Stromal cell of bone marrow (primary cell): ENCODE measurements around the gene NEUROD2.

ENCODE experiments used
- DNase-seq: peaks from one replicate; pipeline ENCODE4 v3.0.0-alpha.2; 2012; ENCODE audit warnings: low read depth

NEUROD2 gene

DNA sequence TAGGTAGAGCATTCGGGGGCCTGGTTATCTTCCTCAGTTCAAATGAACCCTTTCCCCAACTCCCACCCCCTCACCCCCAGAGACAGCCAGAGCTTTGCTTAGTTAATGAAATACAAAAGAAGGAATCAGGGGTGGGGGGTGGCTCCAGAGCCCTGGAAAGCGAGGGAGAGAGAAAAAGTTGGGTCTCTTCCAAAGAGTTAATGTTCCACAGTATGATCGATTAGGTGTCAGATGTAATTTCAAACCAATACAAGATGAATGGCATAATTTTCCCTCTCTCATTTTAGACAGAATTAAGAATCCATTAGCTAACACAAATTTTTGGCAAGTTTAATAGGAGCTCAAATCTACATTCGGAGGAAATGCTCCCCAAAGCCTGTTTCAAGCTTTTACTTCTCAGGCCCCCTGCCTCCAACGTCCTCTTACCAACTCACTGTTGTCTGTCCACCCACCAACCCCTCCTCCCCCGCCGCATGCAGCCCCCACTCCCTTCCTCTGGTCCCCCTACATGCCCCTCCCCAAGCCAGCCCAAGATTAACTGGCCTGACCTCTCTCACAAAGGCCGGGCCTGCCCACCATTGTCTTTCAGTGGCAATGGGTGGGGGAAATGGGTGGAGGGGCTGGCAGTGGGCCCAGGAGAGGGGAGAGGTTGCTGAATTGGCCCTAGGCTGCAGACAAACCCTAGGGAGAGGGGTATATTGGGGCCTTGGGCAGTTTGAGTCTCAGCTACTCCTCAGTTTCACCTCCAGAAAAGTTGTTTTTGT is 28.2 kb downstream of the NEUROD2 start:
- DNase-seq = no peak

- DNase-seq = no peak
Observed at GRCh38 chr17:39578272-39578671, 29.4 kb downstream of the NEUROD2 start.

GRCh38 chr17:39576187-39576586 is 31.5 kb downstream of the NEUROD2 start:
- no peak for DNase-seq

DNA sequence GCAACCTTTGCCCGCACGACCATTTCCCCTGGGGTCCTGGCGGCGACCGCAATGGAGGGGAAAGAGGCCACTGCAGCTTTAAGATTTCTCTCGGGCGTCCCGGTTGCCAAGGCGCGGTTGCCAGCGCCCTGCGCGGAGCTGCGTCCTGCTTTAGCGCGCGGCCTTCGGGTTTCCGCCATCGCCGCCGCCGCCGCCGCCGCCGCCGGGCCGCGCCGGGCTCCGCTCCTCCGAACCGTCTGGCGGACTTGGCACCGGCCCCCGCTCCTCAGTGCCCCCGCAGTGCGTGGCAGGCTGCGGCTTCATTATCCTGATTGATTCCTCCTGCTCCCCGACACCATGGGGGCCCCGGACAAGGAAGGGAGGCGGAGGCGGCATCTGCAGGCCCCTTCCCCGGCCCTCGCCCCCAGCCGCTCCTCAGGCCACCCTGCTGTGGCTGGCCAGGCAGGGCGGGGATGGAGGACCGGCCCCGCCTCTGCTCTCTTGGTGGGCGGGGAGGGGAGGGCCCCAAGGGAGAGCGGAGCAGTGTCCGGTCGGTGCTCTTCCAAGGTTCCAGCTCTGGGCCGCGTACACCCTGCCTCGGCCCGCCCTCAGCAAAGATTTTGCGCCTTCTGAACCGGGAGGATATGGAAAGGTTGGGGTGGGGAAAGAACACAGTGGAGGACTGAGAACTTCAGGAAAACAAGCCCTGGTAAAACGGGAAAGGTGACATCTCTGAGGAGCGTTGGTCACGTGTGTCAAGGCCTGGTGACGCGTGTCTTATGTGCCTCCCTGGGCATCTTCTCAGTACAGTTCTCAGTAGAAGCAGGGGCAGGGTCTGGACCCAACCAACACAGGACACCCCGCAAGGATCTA is 34.0 kb downstream of the NEUROD2 start:
- peak; percentile 33 for DNase-seq

GRCh38 chr17:39572121-39572520 is 35.6 kb downstream of the NEUROD2 start:
- DNase-seq = no peak

GRCh38 chr17:39569126-39569525 is 38.6 kb downstream of the NEUROD2 start:
- no peak for DNase-seq

- DNase-seq = no peak
Observed at GRCh38 chr17:39568702-39569101, 39.0 kb downstream of the NEUROD2 start.

DNA sequence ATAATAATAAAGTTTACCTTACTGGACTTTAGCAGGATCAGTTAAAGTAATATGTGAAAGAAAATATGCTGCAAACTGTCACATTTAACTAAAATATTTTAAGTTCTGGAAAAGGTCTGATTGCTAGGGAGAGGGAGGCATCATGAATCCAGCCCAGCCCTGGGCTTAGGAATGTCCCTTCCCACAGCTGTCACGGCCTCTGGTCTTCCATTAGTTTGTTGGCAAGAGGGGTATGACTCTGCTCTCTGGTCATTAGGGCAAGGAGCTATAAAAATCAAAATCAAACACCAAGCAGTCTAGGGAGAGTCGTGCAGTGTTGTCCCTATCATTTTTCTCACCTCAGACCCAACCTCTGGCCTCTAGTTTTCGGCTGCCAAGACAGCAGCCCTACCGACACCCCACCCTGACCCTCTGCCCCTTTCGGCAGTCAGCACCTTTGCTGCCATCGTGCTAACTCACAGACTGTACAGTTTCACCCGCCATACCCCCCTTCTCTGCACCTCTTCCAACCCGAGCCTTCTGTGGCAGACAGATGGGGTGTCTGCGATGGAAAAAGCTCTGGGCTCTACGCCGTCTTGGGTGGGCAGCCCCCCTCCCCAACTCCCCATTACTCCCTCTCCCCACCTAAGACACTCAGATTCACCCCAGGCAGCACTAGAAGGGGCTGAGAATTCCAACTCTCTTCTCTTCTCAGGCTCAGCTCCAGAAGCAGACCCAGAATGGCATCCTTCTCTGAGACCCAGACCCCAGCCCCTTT is 41.4 kb downstream of the NEUROD2 start:
- no peak for DNase-seq

GRCh38 chr17:39564211-39564848 is 43.4 kb downstream of the NEUROD2 start:
- DNase-seq = no peak

DNA sequence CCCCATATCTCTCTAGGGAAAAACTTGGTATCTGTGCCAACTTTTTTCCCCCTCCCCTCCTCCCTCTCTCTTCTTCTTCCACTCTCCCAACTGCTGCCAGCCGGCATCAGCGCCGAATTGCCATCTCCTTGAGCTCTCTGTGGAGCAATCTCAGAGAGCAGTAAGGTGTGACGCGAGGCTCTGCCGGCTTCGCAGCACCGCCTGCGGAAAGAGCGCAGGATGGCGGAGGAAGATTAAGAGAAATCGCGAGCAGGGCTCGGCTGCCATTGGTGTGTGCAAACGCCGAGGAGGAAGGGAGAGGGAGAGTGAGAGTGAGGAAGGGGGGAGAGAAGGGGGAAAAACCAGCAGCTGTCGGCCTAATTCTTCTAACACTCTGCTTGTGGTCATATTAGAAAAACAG is 44.2 kb downstream of the NEUROD2 start:
- DNase-seq = no peak

DNA sequence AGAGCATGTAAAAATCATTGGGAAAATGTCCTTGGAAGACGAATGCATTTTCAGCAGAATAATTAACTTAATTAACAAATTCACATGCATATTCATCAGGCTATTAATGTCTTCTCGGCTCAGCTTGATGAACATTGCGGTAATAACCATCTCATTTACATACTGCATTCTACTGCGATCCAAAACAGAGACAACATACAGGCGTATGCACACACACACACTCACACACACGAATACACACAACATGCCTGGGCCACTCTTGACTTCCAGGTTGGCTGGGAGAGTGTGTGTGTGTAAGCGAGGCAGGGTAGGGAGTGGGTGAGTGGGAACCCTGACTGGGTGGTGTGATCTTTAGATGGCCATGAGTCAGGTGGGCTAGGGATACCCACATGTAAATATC is 44.7 kb downstream of the NEUROD2 start:
- no peak for DNase-seq

DNA sequence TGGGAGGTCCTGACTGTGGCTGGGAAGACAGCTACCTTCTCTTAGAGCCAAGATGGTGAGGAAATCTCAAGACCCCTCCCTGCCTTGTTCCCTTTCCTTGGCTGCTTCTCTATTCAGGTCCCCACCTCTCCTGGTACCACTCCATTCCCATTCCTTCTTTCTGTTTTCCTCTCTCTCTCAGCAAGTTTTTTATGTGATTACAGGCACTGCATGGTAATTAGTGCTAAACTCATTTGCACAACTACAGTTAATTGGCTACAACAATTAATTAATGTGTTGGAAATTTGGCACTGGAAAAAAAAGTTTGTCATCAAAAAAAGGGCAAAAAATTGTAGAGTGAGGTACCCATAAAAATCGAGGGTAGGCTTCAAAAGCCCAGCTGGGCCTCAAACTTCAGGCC is 45.3 kb downstream of the NEUROD2 start:
- DNase-seq = no peak

- DNase-seq = no peak
Observed at GRCh38 chr17:39556423-39556822, 51.3 kb downstream of the NEUROD2 start.

GRCh38 chr17:39555368-39555767 is 52.4 kb downstream of the NEUROD2 start:
- DNase-seq = no peak
